Ovary (tissue), 9 donors: Measurements from ENCODE around the gene VSX2. TPM values are rescaled to one million over a fixed set of nuclear protein-coding genes. Genes with fewer than 3 reads are reported as not detected.

Source experiments
- DNase-seq, 5 donors: peaks; one replicate each; pipeline ENCODE4 v3.0.0-alpha.2; 2019 to 2020
- H3K27ac ChIP-seq, 2 donors: fragments of 200-600 bp; one replicate each; pipeline versions ENCODE4 v1.5.1 to v1.8.0; 2019 to 2022
- H3K27me3 ChIP-seq: fragments of 200-600 bp; one replicate; pipeline ENCODE4 v1.8.0; 2022
- H3K36me3 ChIP-seq: fragments of 200-600 bp; sonication (generic); one replicate; pipeline ENCODE4 v1.5.1; 2019
- H3K4me1 ChIP-seq: one replicate; pipeline ENCODE4 v1.8.1; 2013; ENCODE audit warnings: mild to moderate bottlenecking, moderate library complexity; ENCODE audit not compliant: insufficient read depth
- H3K4me3 ChIP-seq: fragments of 200-600 bp; sonication (generic); one replicate; pipeline ENCODE4 v1.5.1; 2017
- H3K9me3 ChIP-seq, 2 donors: fragments of 200-600 bp in 1 of 2; sonication (generic) in 1 of 2; one replicate each; pipeline versions ENCODE4 v1.5.1 to v1.8.1; 2013 to 2019; ENCODE audit warnings: mild to moderate bottlenecking in 1 of 2, moderate library complexity in 1 of 2
- EP300 ChIP-seq: sonication (generic); formaldehyde crosslinking; IDR thresholded peaks from one replicate; pipeline ENCODE4 v1.6.1; 2017; ENCODE audit warnings: antibody characterized with exemption
- POLR2A ChIP-seq: fragments of 450-650 bp; IDR thresholded peaks from one replicate; pipeline ENCODE4 v1.6.1; 2017; ENCODE audit warnings: antibody characterized with exemption, mild to moderate bottlenecking, moderate library complexity
- WGBS, 3 donors: extraction: QIAGEN DNeasy Blood & Tissue Kit in 1 of 3; methylation state at CpG; one replicate each; pipeline versions ENCODE4 v1.1.5 to v1.1.7; 2013 to 2017; 5-methylcytosine and 5-hydroxymethylcytosine counted together
- intact Hi-C, 4 donors: fragments of 100-400 bp; cut with DNase I; formaldehyde crosslinking; loops; one replicate each; pipeline versions ENCODE4 v1.11.0 to v1.15.1; 2022 to 2023
- polyA plus RNA-seq, 2 donors: library from polyadenylated mRNA; stranded (reverse); fragments of 200-250 nt in 1 of 2; fragments of 350-450 nt in 1 of 2; fragmentation: Illumina TruSeq in 1 of 2; extraction: RNeasy Lipid Tissue Mini Kit (QIAGEN cat#74804) in 1 of 2; gene quantifications; one replicate each; pipeline ENCODE4 v1.2.3, GENCODE V29; 2013 to 2014
- total RNA-seq, 7 donors: library from RNA; depleted of rRNA in 2 of 7; stranded (reverse); fragments of >200 nt in 2 of 7; fragmentation: NEBNext Ultra II Directional in 3 of 7; extraction: Animal tissue kit (Norgen Biotek cat#: 25700) in 3 of 7; gene quantifications; one replicate each; pipeline versions ENCODE4 v1.1.0 to v1.2.4, GENCODE V29; 2016 to 2023
- TF ChIP-seq, protein P1 (sequence below), 3 donors: fragments of 450-650 bp in 2 of 3; fragments of 200-600 bp in 1 of 3; IDR thresholded peaks; one replicate each; pipeline versions ENCODE4 v1.5.1 to v1.8.0; 2016 to 2022; ENCODE audit warnings: antibody characterized with exemption in 3 of 3, mild to moderate bottlenecking in 1 of 3
- donor health status: DM: no; HTN: no; CAD: no; lungs with moderate emphysema.
- donor health status: DM: no; HTN: no; CAD: no.
- donor health status: Bipolar disorder and iron deficiency.
- donor health status: DM: yes; HTN: yes; CAD: no.
- donor health status: DM: no; HTN: no; CAD: no.
- donor health status: DM: yes; HTN: yes; CAD: no.

VSX2 gene
- total and polyA plus RNA-seq, 9 donors = not detected

DNA sequence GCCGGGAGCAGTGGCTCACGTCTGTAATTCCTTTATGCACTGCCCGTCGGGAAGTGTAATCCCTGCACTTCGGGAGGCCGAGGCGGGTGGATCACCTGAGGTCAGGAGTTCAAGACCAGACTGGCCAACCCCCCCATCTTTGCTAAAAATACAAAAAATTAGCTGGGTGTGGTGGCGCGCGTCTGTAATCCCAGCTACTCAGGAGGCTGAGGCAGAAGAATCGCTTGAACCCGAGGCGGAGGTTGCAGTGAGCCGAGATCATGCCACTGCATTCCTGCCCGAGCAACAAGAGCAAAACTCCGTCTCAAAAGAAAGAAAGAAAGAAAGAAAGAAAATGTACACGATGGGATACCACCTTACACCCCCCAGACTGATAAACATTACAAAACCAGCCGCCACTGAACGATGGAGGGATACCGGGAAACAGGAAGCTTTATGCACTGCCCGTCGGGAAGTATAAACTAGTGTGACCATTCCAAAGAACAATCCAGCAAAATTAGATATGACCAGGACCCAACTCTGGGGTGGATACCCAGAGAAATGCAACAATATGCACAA, 62.4 kb downstream of the VSX2 start:
- 7 to 17% (median 11%) methylated on average over 22 of the region's 22 CpGs for whole genome bisulfite sequencing, 3 donors
- Histone ChIP-seq H3K4me3 (peak overlapping the region; percentile 98), H3K36me3 (no peaks in the 10 kb centered on the region), H3K9me3 (no peaks in the 10 kb centered on the region), H3K27me3 (no peaks in the 10 kb centered on the region), H3K4me1 (peaks cover 3% of the 10 kb centered on the region), H3K27ac (no peak overlapping the region)
- TF ChIP-seq, protein P1, sequence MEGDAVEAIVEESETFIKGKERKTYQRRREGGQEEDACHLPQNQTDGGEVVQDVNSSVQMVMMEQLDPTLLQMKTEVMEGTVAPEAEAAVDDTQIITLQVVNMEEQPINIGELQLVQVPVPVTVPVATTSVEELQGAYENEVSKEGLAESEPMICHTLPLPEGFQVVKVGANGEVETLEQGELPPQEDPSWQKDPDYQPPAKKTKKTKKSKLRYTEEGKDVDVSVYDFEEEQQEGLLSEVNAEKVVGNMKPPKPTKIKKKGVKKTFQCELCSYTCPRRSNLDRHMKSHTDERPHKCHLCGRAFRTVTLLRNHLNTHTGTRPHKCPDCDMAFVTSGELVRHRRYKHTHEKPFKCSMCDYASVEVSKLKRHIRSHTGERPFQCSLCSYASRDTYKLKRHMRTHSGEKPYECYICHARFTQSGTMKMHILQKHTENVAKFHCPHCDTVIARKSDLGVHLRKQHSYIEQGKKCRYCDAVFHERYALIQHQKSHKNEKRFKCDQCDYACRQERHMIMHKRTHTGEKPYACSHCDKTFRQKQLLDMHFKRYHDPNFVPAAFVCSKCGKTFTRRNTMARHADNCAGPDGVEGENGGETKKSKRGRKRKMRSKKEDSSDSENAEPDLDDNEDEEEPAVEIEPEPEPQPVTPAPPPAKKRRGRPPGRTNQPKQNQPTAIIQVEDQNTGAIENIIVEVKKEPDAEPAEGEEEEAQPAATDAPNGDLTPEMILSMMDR (IDR thresholded peaks at IDR 0.05) = no peak
- no peak for DNase-seq
- intact Hi-C loops = no loop called here

DNA sequence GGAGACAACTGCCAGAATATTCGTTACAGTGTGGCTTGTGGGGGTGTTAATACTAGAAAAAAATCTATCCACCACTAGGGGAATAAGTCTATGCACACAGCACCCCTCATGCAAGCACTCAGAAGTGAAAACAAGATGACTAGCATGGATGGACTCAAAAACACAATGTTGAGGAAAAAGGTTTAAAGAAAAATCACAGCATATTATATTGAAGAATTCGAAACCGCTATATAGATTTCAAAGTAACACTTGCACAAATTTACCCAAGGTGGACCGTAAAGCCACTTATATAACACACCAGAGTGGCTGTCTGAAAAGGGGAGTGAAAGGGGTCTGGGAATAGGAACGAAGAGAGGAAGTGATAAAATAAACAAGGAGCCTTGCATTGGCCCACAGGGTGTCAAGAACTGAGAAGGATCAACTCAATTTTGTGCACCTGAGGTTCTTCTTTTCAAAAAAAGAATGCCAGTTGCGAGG, 62.9 kb downstream of the VSX2 start:
- TF ChIP-seq EP300 = no peak
- TF ChIP-seq, protein P1 (IDR thresholded peaks at IDR 0.05) = peak; percentile 18 to 47 (median 27)
- TF ChIP-seq POLR2A = no peak
- Histone ChIP-seq H3K9me3 (no peaks in the 10 kb centered on the region), H3K36me3 (no peaks in the 10 kb centered on the region), H3K27ac (peak overlapping the region; percentile 74 to 81), H3K27me3 (no peaks in the 10 kb centered on the region), H3K4me3 (peak overlapping the region; percentile 98), H3K4me1 (peaks cover 3% of the 10 kb centered on the region)
- 0 to 3% (median 0%) methylated on average over 6 of the region's 6 CpGs for WGBS, 3 donors
- intact Hi-C loops = no loop called here
- no peak for DNase-seq

DNA sequence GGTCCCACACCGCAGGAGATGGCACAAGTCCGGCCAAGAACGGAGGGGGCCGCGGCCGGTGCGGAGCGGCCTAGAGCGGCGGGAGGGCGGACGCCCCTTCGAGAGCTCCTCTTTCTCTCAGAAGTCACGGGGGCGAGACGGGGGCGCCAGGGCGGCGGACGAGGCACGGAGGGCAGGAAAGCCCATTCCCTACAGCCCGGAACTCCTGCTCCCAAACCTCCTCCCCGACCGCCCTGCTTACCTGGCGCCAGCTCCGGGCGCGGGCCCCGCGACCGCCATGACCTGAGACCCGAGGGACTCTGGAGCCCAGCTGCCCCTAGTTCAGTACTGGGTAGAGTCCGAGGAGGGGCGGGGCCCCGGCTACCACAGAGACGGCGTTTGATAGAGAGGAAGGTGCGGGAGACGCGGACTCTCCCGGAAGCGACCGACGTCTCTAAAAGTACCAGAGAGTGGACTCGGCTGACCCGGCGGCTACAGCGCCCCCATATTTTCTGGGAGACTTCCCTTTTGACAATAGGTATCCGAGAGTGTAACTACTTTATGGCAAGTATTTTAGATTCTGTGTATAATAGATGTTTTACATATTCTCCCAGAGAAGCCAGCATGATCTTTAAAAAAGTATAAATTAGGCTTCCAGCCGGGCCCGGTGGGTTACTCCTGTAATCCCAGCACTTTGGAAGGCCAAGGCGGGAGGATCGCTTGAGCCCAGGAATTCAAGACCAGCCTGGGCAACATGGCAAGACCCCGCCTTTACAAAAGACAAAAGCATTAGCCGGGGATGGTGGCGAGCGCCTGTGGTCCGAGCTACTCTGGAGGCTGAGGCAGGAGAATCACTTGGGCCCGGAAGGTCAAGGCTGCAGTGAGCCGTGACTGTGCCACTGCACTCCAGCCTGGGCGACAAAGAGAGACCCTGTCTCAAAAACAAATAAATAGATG, 63.7 kb downstream of the VSX2 start, which contains the start of gene ABCD4:
Gene ABCD4, minus strand, starts transcription at position 301 of the 936 bp plus-strand sequence. Its CDS starts 22 bp downstream, at position 279.
- H3K27me3 ChIP-seq = no peaks in the 10 kb centered on the region
- peak within 1 kb of the TSS; percentile 74 to 81 for H3K27ac ChIP-seq
- no peaks in the 10 kb centered on the region for H3K36me3 ChIP-seq
- TF ChIP-seq POLR2A = peak; percentile 18
- no peak for TF ChIP-seq EP300
- TF ChIP-seq, protein P1 (IDR thresholded peaks at IDR 0.05) = peak in 2 of 3 donors; percentile 11 to 12
- H3K4me3 ChIP-seq = peak within 1 kb of the TSS; percentile 98
- peak; percentile 89 to 95 (median 91) for DNase-seq
- intact Hi-C loops = no loop called here
- 9 to 10% (median 9%) methylated on average over 59 to 61 of the region's 61 CpGs for WGBS, 3 donors
- peaks cover 3% of the 10 kb centered on the region for H3K4me1 ChIP-seq
- no peaks in the 10 kb centered on the region for H3K9me3 ChIP-seq

DNA sequence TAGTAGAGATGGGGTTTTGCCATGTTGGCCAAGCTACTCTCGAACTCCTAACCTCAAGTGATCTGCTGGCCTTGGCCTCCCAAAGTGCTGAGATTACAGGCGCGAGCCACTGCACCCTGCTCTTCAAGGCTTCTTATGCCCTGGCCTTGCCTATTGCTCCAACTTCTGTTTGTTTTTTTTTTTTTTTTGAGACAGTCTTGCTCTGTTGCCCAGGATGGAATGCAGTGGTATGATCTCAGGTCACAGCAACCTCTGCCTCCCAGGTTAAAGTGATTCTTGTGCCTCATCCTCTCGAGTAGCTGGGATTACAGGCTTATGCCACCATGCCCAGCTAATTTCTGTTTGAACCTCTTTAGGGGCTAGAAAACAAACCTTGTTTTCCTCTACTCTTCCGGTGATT, 69.4 kb downstream of the VSX2 start:
- intact Hi-C loops = no loop called here
- 40 to 56% (median 43%) methylated on average over 5 of the region's 5 CpGs for WGBS, 3 donors
- H3K4me1 ChIP-seq = no peaks in the 10 kb centered on the region
- H3K27ac ChIP-seq = no peak overlapping the region
- TF ChIP-seq, protein P1 (IDR thresholded peaks at IDR 0.05) = no peak
- TF ChIP-seq POLR2A (no peak), EP300 (no peak)
- no peaks in the 10 kb centered on the region for H3K36me3 ChIP-seq
- no peak overlapping the region for H3K4me3 ChIP-seq
- no peak for DNase-seq
- no peaks in the 10 kb centered on the region for H3K27me3 ChIP-seq
- no peaks in the 10 kb centered on the region for H3K9me3 ChIP-seq
